Neural cell (in vitro differentiated cells): ENCODE results near the gene ALAS1. TPM values are rescaled to one million over a fixed set of nuclear protein-coding genes. Genes with fewer than 3 reads are reported as not detected.

Source experiments
- H2AFZ ChIP-seq: fragments of 200-600, 300-800 bp; sonication (generic), shearing (Covaris generic); 2 replicates; pipeline ENCODE4 v1.6.0; 2014; ENCODE audit warnings: low read depth, mild to moderate bottlenecking, antibody characterized with exemption, low read length, moderate library complexity
- H3F3A ChIP-seq: fragments of 200-600 bp; shearing (Covaris generic); 2 replicates; pipeline ENCODE4 v1.6.1; 2016; ENCODE audit warnings: mild to moderate bottlenecking, moderate library complexity, mixed read lengths, antibody characterized with exemption, low read length; ENCODE audit not compliant: insufficient read depth, poor library complexity, severe bottlenecking
- H3K27ac ChIP-seq: fragments of 200-600, 300-800 bp; sonication (generic), shearing (Covaris generic); 2 replicates; pipeline ENCODE4 v1.5.1; 2014; ENCODE audit warnings: mild to moderate bottlenecking, low read length, moderate library complexity
- H3K27me3 ChIP-seq: fragments of 300-800, 200-600 bp; sonication (generic), shearing (Covaris generic); 2 replicates; pipeline ENCODE4 v1.6.0; 2014; ENCODE audit warnings: mild to moderate bottlenecking, low read depth, low read length, moderate library complexity; ENCODE audit not compliant: insufficient read depth
- H3K36me3 ChIP-seq: fragments of 300-800, 200-600 bp; sonication (generic), shearing (Covaris generic); 2 replicates; pipeline ENCODE4 v1.5.1; 2014; ENCODE audit warnings: mild to moderate bottlenecking, antibody characterized with exemption, low read length, moderate library complexity; ENCODE audit not compliant: insufficient read depth
- H3K4me2 ChIP-seq: fragments of 300-800, 200-600 bp; sonication (generic), shearing (Covaris generic); 2 replicates; pipeline ENCODE4 v1.6.0; 2014; ENCODE audit warnings: mild to moderate bottlenecking, low read length
- H3K4me3 ChIP-seq: fragments of 300-800, 200-600 bp; sonication (generic), shearing (Covaris generic); 2 replicates; pipeline ENCODE4 v1.5.1; 2014; ENCODE audit warnings: mild to moderate bottlenecking, low read length, moderate library complexity
- H3K79me2 ChIP-seq: fragments of 200-600 bp; shearing (Covaris generic); replicated peaks from 2 replicates; pipeline ENCODE4 v1.6.0; 2014; ENCODE audit warnings: mild to moderate bottlenecking, low read length, moderate library complexity; ENCODE audit not compliant: insufficient read depth
- H3K9ac ChIP-seq: fragments of 300-800, 200-600 bp; sonication (generic), shearing (Covaris generic); 2 replicates; pipeline ENCODE4 v1.6.1; 2016; ENCODE audit warnings: mild to moderate bottlenecking, low read length, mixed read lengths
- H3K9me2 ChIP-seq: fragments of 200-600 bp; shearing (Covaris generic); 2 replicates; pipeline ENCODE4 v1.6.1; 2016; ENCODE audit warnings: mild to moderate bottlenecking, low read length, mixed read lengths; ENCODE audit not compliant: insufficient read depth
- H3K9me3 ChIP-seq: fragments of 200-600, 300-800 bp; sonication (generic), shearing (Covaris generic); 2 replicates; pipeline ENCODE4 v1.6.1; 2016; ENCODE audit warnings: mild to moderate bottlenecking, mixed run types, low read length, moderate library complexity, mixed read lengths
- H4K20me1 ChIP-seq: fragments of 200-600 bp; shearing (Covaris generic); 2 replicates; pipeline ENCODE4 v1.6.1; 2016; ENCODE audit warnings: mild to moderate bottlenecking, mixed run types; ENCODE audit not compliant: insufficient read depth
- CTCF ChIP-seq: fragments of 450-650 bp; IDR thresholded peaks from 2 replicates; pipeline ENCODE4 v1.5.1; 2014; ENCODE audit warnings: antibody characterized with exemption, mild to moderate bottlenecking, moderate library complexity; ENCODE audit not compliant: poor library complexity, severe bottlenecking
- EP300 ChIP-seq: fragments of 450-650 bp; conservative IDR thresholded peaks from 2 replicates; pipeline ENCODE4 v1.6.1; 2014; ENCODE audit warnings: antibody characterized with exemption, mild to moderate bottlenecking, moderate library complexity; ENCODE audit not compliant: poor library complexity, severe bottlenecking
- EZH2 ChIP-seq: fragments of 200-600, 300-800 bp; shearing (Covaris generic), sonication (generic); IDR thresholded peaks from 2 replicates; pipeline ENCODE4 v1.6.1; 2014; ENCODE audit warnings: antibody characterized with exemption, low read length, borderline replicate concordance, mild to moderate bottlenecking; ENCODE audit not compliant: insufficient read depth, poor library complexity, severe bottlenecking
- MXI1 ChIP-seq: fragments of 450-650 bp; conservative IDR thresholded peaks from 2 replicates; pipeline ENCODE4 v1.6.1; 2014; ENCODE audit warnings: antibody characterized with exemption, mild to moderate bottlenecking; ENCODE audit not compliant: poor library complexity, severe bottlenecking
- POLR2AphosphoS5 ChIP-seq: IDR thresholded peaks from 2 replicates; pipeline ENCODE4 v1.6.1; 2012
- RAD21 ChIP-seq: fragments of 450-650 bp; conservative IDR thresholded peaks from 2 replicates; pipeline ENCODE4 v1.6.1; 2014; ENCODE audit warnings: antibody characterized with exemption, mild to moderate bottlenecking, moderate library complexity
- SMC3 ChIP-seq: fragments of 450-650 bp; conservative IDR thresholded peaks from 2 replicates; pipeline ENCODE4 v1.6.1; 2014; ENCODE audit warnings: antibody characterized with exemption, mild to moderate bottlenecking, moderate library complexity; ENCODE audit not compliant: poor library complexity
- TAF1 ChIP-seq: IDR thresholded peaks from 2 replicates; pipeline ENCODE4 v1.6.1; 2012; ENCODE audit warnings: low read depth
- polyA plus RNA-seq: library from polyadenylated mRNA; depleted of rRNA; stranded (reverse); fragments of >200 nt; gene quantifications from 2 replicates; pipeline ENCODE4 v1.2.3, GENCODE V29; 2014
- TF ChIP-seq, protein P1 (sequence below): IDR thresholded peaks from 2 replicates; pipeline ENCODE4 v1.6.1; 2012; ENCODE audit warnings: borderline replicate concordance

Gene ALAS1
- polyA plus RNA-seq, 1 donor from 2014 or later, result 66.0 TPM

- peak overlapping the region; percentile 96 for H2AFZ ChIP-seq
- peak overlapping the region; percentile 71 for H3K4me2 ChIP-seq
- H3K4me3 ChIP-seq, result peak overlapping the region; percentile 89
- H3F3A ChIP-seq, result no peaks in the 10 kb centered on the region
- H3K9me3 ChIP-seq, result no peaks in the 10 kb centered on the region
- H3K9ac ChIP-seq, result peak overlapping the region; percentile 89
- H3K79me2 ChIP-seq, result peaks cover 15% of the 10 kb centered on the region
- H3K27ac ChIP-seq, result peak overlapping the region; percentile 69
- H4K20me1 ChIP-seq, result no peaks in the 10 kb centered on the region
- H3K36me3 ChIP-seq, result no peaks in the 10 kb centered on the region
- no peaks in the 10 kb centered on the region for H3K9me2 ChIP-seq
- H3K27me3 ChIP-seq, result no peaks in the 10 kb centered on the region
- no peak for TF ChIP-seq CTCF
- no peak for TF ChIP-seq MXI1
- TF ChIP-seq POLR2AphosphoS5, result no peak
- TF ChIP-seq EP300, result no peak
- TF ChIP-seq EZH2, result no peak
- TF ChIP-seq RAD21, result no peak
- TF ChIP-seq TAF1, result no peak
- TF ChIP-seq, protein P1, sequence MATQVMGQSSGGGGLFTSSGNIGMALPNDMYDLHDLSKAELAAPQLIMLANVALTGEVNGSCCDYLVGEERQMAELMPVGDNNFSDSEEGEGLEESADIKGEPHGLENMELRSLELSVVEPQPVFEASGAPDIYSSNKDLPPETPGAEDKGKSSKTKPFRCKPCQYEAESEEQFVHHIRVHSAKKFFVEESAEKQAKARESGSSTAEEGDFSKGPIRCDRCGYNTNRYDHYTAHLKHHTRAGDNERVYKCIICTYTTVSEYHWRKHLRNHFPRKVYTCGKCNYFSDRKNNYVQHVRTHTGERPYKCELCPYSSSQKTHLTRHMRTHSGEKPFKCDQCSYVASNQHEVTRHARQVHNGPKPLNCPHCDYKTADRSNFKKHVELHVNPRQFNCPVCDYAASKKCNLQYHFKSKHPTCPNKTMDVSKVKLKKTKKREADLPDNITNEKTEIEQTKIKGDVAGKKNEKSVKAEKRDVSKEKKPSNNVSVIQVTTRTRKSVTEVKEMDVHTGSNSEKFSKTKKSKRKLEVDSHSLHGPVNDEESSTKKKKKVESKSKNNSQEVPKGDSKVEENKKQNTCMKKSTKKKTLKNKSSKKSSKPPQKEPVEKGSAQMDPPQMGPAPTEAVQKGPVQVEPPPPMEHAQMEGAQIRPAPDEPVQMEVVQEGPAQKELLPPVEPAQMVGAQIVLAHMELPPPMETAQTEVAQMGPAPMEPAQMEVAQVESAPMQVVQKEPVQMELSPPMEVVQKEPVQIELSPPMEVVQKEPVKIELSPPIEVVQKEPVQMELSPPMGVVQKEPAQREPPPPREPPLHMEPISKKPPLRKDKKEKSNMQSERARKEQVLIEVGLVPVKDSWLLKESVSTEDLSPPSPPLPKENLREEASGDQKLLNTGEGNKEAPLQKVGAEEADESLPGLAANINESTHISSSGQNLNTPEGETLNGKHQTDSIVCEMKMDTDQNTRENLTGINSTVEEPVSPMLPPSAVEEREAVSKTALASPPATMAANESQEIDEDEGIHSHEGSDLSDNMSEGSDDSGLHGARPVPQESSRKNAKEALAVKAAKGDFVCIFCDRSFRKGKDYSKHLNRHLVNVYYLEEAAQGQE, result no peak
- TF ChIP-seq SMC3, result no peak
Observed at GRCh38 chr3:52198643-52199608, 966 bp downstream of the ALAS1 start.

DNA sequence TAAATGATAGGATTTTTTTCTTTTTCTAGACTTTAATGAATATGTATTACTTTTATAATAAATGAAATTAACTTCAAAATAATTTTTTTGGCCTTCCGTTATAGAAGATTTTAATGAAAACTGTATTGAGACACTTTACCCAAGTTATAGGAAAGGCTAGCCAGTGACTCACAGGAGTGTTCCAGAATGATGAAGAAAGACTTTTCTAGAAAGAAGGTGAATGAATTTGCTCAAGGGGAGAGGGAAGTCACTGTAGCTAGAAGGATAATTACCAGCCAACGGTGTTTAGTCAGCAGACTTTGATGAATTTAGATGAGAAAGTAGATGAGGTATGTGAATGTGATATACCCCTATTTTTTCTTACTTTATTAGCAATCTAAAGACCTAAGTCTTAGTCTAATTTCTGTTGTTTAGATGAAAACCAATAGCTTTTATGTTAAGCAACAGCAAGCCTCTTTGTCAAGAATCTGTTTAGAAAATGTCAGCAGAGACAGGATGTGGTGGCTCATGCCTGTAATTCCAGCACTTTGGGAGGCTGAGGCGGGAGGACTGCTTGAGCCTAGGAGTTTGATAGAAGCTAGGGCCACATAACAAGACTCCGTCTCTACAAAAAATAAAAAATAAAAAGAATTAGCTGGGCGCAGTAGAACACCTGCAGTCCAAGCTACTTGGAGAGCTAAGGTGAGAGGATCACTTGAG lies 3.2 kb downstream of the ALAS1 start:
- Histone ChIP-seq H3K9ac (no peak overlapping the region), H3K36me3 (no peaks in the 10 kb centered on the region), H3K79me2 (peaks cover 15% of the 10 kb centered on the region), H3K27ac (no peak overlapping the region), H2AFZ (no peak overlapping the region), H3K9me3 (no peaks in the 10 kb centered on the region), H3F3A (no peaks in the 10 kb centered on the region), H3K4me2 (no peak overlapping the region), H3K9me2 (no peaks in the 10 kb centered on the region), H3K4me3 (no peak overlapping the region), H3K27me3 (no peaks in the 10 kb centered on the region), H4K20me1 (no peaks in the 10 kb centered on the region)
- no peak for TF ChIP-seq POLR2AphosphoS5
- no peak for TF ChIP-seq CTCF
- no peak for TF ChIP-seq TAF1
- TF ChIP-seq MXI1, result no peak
- TF ChIP-seq EZH2, result no peak
- TF ChIP-seq, protein P1, result no peak
- TF ChIP-seq SMC3, result no peak
- no peak for TF ChIP-seq EP300
- no peak for TF ChIP-seq RAD21
